ENCODE results near the gene ZNF3.

The ZNF3 gene

GRCh38 chr7:100089458-100090196, 8.1 kb upstream of the ZNF3 start:
- in situ Hi-C loops (cut with MboI; ENCODE audit: low sequenced_read_pairs): no loop called here

GRCh38 chr7:100088621-100089457, 7.3 kb upstream of the ZNF3 start, which contains the start of gene COPS6:
Gene COPS6 (plus strand): TSS chr7:100088969. CDS start chr7:100088991, 22 bp downstream.
- in situ Hi-C loops (cut with MboI; ENCODE audit: low sequenced_read_pairs): no loop called here

- in situ Hi-C loops (cut with MboI; ENCODE audit: low sequenced_read_pairs): no loop called here
Observed at GRCh38 chr7:100088095-100088620, 6.6 kb upstream of the ZNF3 start.

- in situ Hi-C loops (cut with MboI; ENCODE audit: low sequenced_read_pairs): no loop called here
Observed at GRCh38 chr7:100087055-100087750, 5.7 kb upstream of the ZNF3 start.

- in situ Hi-C loops (cut with MboI; ENCODE audit: low sequenced_read_pairs): no loop called here
Observed at GRCh38 chr7:100085515-100085914, 4.0 kb upstream of the ZNF3 start.

GRCh38 chr7:100082978-100083377, 1.5 kb upstream of the ZNF3 start:
- in situ Hi-C loops (cut with MboI; ENCODE audit: low sequenced_read_pairs): no loop called here

- in situ Hi-C loops (cut with MboI; ENCODE audit: low sequenced_read_pairs): no loop called here
Observed at GRCh38 chr7:100080907-100081534, 502 bp downstream of the ZNF3 start.

- in situ Hi-C loops (cut with MboI; ENCODE audit: low sequenced_read_pairs): no loop called here
Observed at GRCh38 chr7:100079024-100079560, 2.4 kb downstream of the ZNF3 start.

GRCh38 chr7:100077205-100077604, 4.3 kb downstream of the ZNF3 start:
- in situ Hi-C loops (cut with MboI; ENCODE audit: low sequenced_read_pairs): no loop called here

GRCh38 chr7:100075418-100075817, 6.1 kb downstream of the ZNF3 start:
- in situ Hi-C loops (cut with MboI; ENCODE audit: low sequenced_read_pairs): no loop called here

GRCh38 chr7:100074841-100075240, 6.7 kb downstream of the ZNF3 start:
- in situ Hi-C loops (cut with MboI; ENCODE audit: low sequenced_read_pairs): no loop called here

GRCh38 chr7:100072462-100072861, 9.1 kb downstream of the ZNF3 start:
- in situ Hi-C loops (cut with MboI; ENCODE audit: low sequenced_read_pairs): no loop called here

- in situ Hi-C loops (cut with MboI; ENCODE audit: low sequenced_read_pairs): no loop called here
Observed at GRCh38 chr7:100071018-100071723, 10.4 kb downstream of the ZNF3 start.

- in situ Hi-C loops (cut with MboI; ENCODE audit: low sequenced_read_pairs): no loop called here
Observed at GRCh38 chr7:100069991-100070390, 11.5 kb downstream of the ZNF3 start.

- in situ Hi-C loops (cut with MboI; ENCODE audit: low sequenced_read_pairs): no loop called here
Observed at GRCh38 chr7:100066953-100067352, 14.6 kb downstream of the ZNF3 start.

GRCh38 chr7:100065452-100066186, 15.9 kb downstream of the ZNF3 start:
- in situ Hi-C loops (cut with MboI; ENCODE audit: low sequenced_read_pairs): no loop called here

- in situ Hi-C loops (cut with MboI; ENCODE audit: low sequenced_read_pairs): no loop called here
Observed at GRCh38 chr7:100064162-100064561, 17.4 kb downstream of the ZNF3 start.

GRCh38 chr7:100063376-100063775, 18.1 kb downstream of the ZNF3 start:
- in situ Hi-C loops (cut with MboI; ENCODE audit: low sequenced_read_pairs): no loop called here

GRCh38 chr7:100061518-100062193, 19.9 kb downstream of the ZNF3 start:
- in situ Hi-C loops (cut with MboI; ENCODE audit: low sequenced_read_pairs): no loop called here

Measured in HL-60/S4 (cell line).